HEK293 (cell line): ENCODE results near the gene ZBTB17.

Experiments
- REST ChIP-seq: fragments of 450-650 bp; formaldehyde crosslinking; IDR thresholded peaks from 2 replicates; pipeline ENCODE4 v1.5.1; 2016; ENCODE audit warnings: missing biosample characterization, missing genetic modification characterization
- TCF7L2 ChIP-seq: IDR thresholded peaks from 2 replicates; pipeline ENCODE4 v1.6.1; 2011; ENCODE audit warnings: low read depth, mild to moderate bottlenecking, inconsistent platforms, low read length, moderate library complexity, borderline replicate concordance
- ZNF24 ChIP-seq: fragments of 450-650 bp; formaldehyde crosslinking; IDR thresholded peaks from 2 replicates; pipeline ENCODE4 v1.5.1; 2016; ENCODE audit warnings: missing biosample characterization, missing genetic modification characterization
- ZNF341 ChIP-seq: fragments of 450-650 bp; formaldehyde crosslinking; IDR thresholded peaks from 2 replicates; pipeline ENCODE4; 2016; ENCODE audit warnings: low read depth, missing biosample characterization, missing genetic modification characterization
- ZNF830 ChIP-seq: fragments of 450-650 bp; IDR thresholded peaks from 2 replicates; pipeline ENCODE4 v1.5.0; 2018; ENCODE audit warnings: missing biosample characterization, missing genetic modification characterization, low read depth, mild to moderate bottlenecking, moderate library complexity
- ZSCAN16 ChIP-seq: fragments of 450-650 bp; formaldehyde crosslinking; IDR thresholded peaks from 2 replicates; pipeline ENCODE4 v1.5.1; 2016; ENCODE audit warnings: missing biosample characterization, missing genetic modification characterization
- TF ChIP-seq, protein P1 (sequence below): fragments of 450-650 bp; formaldehyde crosslinking; IDR thresholded peaks from 2 replicates; pipeline ENCODE4 v1.5.1; 2017; ENCODE audit warnings: missing biosample characterization, missing genetic modification characterization
- TF ChIP-seq, protein P2 (sequence below): fragments of 450-650 bp; formaldehyde crosslinking; IDR thresholded peaks from 2 replicates; pipeline ENCODE4 v1.5.1; 2016; ENCODE audit warnings: missing biosample characterization, missing genetic modification characterization

GRCh38 chr1:15950302-15950701, 25.6 kb downstream of the ZBTB17 start:
- no peak for TF ChIP-seq ZNF830 (tag by site-specific recombination)
- no peak for TF ChIP-seq TCF7L2
- no peak for TF ChIP-seq ZNF341 (tag by site-specific recombination)
- TF ChIP-seq ZSCAN16 = no peak
- no peak for TF ChIP-seq REST (tag by site-specific recombination)
- TF ChIP-seq, protein P1, sequence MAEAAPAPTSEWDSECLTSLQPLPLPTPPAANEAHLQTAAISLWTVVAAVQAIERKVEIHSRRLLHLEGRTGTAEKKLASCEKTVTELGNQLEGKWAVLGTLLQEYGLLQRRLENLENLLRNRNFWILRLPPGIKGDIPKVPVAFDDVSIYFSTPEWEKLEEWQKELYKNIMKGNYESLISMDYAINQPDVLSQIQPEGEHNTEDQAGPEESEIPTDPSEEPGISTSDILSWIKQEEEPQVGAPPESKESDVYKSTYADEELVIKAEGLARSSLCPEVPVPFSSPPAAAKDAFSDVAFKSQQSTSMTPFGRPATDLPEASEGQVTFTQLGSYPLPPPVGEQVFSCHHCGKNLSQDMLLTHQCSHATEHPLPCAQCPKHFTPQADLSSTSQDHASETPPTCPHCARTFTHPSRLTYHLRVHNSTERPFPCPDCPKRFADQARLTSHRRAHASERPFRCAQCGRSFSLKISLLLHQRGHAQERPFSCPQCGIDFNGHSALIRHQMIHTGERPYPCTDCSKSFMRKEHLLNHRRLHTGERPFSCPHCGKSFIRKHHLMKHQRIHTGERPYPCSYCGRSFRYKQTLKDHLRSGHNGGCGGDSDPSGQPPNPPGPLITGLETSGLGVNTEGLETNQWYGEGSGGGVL (tag by site-specific recombination) = no peak
- TF ChIP-seq, protein P2, sequence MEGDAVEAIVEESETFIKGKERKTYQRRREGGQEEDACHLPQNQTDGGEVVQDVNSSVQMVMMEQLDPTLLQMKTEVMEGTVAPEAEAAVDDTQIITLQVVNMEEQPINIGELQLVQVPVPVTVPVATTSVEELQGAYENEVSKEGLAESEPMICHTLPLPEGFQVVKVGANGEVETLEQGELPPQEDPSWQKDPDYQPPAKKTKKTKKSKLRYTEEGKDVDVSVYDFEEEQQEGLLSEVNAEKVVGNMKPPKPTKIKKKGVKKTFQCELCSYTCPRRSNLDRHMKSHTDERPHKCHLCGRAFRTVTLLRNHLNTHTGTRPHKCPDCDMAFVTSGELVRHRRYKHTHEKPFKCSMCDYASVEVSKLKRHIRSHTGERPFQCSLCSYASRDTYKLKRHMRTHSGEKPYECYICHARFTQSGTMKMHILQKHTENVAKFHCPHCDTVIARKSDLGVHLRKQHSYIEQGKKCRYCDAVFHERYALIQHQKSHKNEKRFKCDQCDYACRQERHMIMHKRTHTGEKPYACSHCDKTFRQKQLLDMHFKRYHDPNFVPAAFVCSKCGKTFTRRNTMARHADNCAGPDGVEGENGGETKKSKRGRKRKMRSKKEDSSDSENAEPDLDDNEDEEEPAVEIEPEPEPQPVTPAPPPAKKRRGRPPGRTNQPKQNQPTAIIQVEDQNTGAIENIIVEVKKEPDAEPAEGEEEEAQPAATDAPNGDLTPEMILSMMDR = no peak
- TF ChIP-seq ZNF24 (tag by site-specific recombination) = no peak
